Measurements from ENCODE around the gene PIGN.

DNA sequence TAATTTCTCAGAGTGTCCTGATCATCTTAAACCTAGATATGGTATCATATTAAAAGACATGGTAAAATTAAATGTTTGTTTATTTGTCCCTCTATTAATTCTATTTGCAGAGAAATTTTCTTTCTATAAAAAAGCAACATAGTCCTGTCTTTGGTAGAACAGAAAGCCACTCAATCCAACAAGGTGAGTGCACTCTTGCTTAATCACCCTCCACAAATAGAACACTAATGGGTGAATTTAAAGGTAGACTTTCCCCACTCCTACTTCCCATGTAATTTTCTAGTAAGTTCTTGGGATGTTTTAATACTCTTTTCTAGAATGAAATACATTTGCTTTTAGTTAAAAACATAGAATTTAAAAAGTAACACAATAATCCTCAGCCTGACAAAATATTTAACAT lies 97.7 kb downstream of the PIGN start:
- TF ChIP-seq, protein P1, sequence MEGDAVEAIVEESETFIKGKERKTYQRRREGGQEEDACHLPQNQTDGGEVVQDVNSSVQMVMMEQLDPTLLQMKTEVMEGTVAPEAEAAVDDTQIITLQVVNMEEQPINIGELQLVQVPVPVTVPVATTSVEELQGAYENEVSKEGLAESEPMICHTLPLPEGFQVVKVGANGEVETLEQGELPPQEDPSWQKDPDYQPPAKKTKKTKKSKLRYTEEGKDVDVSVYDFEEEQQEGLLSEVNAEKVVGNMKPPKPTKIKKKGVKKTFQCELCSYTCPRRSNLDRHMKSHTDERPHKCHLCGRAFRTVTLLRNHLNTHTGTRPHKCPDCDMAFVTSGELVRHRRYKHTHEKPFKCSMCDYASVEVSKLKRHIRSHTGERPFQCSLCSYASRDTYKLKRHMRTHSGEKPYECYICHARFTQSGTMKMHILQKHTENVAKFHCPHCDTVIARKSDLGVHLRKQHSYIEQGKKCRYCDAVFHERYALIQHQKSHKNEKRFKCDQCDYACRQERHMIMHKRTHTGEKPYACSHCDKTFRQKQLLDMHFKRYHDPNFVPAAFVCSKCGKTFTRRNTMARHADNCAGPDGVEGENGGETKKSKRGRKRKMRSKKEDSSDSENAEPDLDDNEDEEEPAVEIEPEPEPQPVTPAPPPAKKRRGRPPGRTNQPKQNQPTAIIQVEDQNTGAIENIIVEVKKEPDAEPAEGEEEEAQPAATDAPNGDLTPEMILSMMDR (IDR thresholded peaks at IDR 0.05): no peak
- no peak for TF ChIP-seq POLR2A (IDR thresholded peaks at IDR 0.05)

Data from breast epithelium (tissue), 3 donors.